HUDEP-2 (cell line): ENCODE data around the gene EHHADH.
"Not testable (repeated sequence)": the region's sequence is repeated elsewhere in the genome, so short reads cannot be mapped to it uniquely, and the experiment has no call there.

ENCODE experiments used
- DNase-seq, 76 experiments: peaks; one replicate each; lab custom pipeline; 2025; ENCODE audit not compliant: unreplicated experiment in 76 of 76; lab: John Stamatoyannopoulos, UW

Gene EHHADH

GRCh38 chr3:185253645-185254410 is at the start of gene EHHADH:
Gene EHHADH (minus strand): TSS chr3:185254049. CDS start chr3:185254022, 27 bp downstream.
- DNase-seq = peak in 72 of 76 experiments; percentile 1 to 71 (median 47)

DNA sequence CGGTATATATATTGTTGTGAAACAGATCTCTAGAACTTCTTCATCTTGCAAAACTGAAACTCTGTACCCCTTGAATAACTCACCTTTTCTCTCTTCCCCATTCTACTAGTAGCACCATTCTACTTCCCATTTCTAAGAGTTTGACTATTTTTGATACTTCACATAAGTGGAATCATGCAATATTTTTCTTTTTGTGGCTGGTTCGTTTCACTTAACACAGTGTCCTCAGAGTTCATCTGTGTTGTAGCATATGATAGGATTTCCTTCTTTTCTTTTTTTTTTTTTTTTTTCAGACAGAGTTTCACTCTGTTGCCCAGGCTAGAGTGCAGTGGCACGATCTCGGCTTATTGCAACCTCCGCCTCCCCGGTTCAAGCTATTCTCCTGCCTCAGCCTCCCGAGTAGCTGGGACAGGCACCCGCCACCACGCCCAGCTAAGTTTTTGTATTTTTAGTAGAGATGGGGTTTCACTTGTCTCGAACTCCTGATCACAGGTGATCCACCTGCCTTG is 46.1 kb upstream of the EHHADH start:
- DNase-seq = not testable (repeated sequence)

DNA sequence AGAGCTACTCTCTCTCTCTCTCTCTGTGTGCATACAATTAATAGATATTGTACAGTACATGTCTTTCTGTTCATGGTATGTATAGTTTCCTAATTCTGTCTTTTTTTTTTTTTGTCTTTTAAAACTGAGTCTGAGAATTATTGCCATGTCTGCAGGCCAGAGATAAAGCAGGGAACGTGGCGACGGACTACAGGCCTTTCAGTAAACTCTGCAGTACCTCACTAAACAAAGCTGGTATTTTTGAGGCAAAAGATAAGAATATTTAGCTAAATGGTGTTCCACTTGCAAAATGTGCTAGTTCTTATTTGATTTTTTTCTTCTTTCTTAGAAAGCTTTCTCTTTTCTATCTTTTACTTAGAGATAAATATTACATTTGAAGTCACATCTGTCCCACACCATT is 44.0 kb upstream of the EHHADH start:
- peak in 53 of 76 experiments; percentile 2 to 73 (median 25) for DNase-seq

- DNase-seq = no peak
Observed at GRCh38 chr3:185292238-185292637, 38.4 kb upstream of the EHHADH start.

GRCh38 chr3:185290266-185290665 is 36.4 kb upstream of the EHHADH start:
- DNase-seq = peak in 6 of 76 experiments; percentile 5 to 27 (median 16)

DNA sequence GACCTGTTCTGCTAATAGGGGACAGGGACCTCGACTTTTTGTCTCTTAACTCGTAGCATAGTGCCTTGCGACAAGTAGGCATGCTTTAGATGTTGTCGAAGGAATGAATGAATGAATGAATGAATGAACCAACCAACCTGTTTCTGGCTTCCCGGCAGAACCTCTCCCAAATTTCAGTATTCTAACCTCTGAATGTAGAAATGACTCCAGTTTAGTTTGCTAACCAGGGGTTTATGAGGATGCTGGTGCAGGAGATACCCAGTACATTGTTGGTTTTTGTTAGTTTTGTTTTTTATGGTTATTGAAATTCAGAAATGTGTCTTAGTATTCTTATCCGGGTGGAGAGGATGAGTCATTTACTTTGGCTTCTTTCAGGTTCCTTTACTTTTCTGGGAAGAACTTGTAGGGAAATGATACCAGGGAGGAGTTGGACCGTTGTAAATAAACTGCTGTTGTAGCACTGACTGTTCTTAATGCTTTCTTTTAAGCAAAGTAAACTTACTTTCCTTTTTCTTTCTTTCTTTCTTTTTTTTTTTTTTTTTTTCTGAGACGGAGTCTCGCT is 29.6 kb upstream of the EHHADH start:
- DNase-seq = no peak

DNA sequence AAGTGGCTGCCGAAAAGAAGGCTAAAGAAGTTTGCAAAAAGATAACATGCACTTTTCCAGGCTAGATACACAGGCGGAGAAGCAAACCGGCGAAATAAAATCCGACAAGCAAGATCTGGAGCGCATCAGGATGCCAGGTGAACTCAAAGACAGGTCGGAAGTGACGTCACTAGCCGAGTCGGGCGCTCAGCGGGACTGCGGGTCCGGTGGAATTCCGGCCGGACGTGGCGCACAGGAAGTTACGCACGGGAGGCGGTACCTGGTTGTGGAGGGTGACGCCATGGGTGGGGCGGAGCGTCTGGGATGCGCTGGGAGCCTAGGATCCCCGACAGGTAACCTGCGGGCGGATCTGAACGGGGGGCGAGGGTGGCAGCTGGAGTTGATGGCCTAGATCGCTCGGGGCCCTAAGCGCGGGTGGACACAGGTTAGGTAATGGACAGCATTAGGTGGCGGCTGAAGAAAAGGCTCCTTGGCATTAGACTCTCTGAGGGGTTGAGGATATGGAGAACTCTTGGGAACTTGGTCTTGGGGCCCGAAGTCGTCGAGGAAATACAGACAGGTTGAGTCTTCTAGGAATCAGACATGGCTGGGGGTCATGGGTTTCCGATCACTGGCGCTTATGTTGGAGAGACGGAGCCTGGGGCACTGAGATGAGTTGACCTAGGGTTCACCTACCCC is 29.0 kb upstream of the EHHADH start:
- DNase-seq = peak in 74 of 76 experiments; percentile 28 to 95 (median 86)

DNA sequence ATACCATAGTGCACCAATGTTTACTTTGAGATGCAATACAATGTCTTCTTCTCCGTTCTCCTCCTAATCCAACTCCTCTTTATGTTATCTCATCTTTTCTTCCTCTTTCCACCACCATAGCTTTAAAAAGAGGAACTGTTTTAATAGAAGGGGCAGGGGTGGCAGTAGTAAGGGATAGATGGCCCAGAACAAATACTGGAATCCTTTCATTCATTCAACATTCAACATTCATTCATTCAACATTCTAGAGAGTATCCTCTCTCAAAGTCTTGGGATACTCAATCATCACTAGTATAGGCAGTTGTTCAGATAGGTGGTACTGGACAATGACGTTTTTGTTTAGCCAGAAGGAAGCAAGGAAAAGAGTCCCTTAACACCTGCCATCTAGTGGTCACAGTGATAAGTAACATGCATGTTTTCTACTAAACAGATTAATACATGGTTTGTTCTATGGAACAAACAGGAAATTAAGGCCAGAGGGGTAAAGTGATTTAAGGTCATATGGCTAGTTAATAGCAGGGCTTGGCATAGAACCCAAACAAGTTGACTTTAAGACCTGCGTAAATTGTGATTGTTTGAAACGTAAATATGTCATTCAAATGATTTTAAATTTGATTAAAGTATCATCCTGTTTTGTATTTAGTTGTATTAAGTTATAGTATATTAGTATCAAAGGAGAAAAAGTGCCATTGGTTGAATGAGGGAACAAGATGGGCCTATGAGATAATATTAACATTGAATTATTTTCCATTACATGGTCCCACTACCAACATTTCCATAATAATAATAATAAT is 26.9 kb upstream of the EHHADH start:
- DNase-seq = peak in 25 of 76 experiments; percentile 2 to 58 (median 31)

GRCh38 chr3:185279587-185280138 is 25.8 kb upstream of the EHHADH start:
- no peak for DNase-seq

DNA sequence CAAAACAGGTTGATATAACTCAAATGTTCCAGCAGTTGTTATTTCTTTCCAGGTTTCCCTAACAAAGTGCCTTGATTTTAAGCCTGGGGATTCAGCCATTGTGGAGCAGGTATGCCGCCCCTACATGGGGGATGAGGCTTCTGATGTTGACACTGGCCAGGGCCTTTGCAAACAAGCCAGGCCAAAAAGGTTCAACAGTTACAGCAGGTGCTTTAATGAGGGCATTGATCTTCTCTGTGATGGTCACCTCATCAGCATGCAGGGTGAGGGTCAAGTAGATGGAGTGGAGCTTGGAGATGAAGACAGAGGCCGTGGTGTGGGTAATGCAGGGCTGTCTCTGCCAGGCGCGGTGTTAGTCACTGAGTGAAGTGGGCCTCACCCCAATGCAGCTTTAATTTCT is 22.6 kb upstream of the EHHADH start:
- no peak for DNase-seq

GRCh38 chr3:185272033-185272432 is 18.2 kb upstream of the EHHADH start:
- DNase-seq = no peak

- DNase-seq = no peak
Observed at GRCh38 chr3:185270956-185271332, 17.1 kb upstream of the EHHADH start.

- peak in 26 of 76 experiments; percentile 1 to 39 (median 12) for DNase-seq
Observed at GRCh38 chr3:185270262-185270955, 16.6 kb upstream of the EHHADH start.

DNA sequence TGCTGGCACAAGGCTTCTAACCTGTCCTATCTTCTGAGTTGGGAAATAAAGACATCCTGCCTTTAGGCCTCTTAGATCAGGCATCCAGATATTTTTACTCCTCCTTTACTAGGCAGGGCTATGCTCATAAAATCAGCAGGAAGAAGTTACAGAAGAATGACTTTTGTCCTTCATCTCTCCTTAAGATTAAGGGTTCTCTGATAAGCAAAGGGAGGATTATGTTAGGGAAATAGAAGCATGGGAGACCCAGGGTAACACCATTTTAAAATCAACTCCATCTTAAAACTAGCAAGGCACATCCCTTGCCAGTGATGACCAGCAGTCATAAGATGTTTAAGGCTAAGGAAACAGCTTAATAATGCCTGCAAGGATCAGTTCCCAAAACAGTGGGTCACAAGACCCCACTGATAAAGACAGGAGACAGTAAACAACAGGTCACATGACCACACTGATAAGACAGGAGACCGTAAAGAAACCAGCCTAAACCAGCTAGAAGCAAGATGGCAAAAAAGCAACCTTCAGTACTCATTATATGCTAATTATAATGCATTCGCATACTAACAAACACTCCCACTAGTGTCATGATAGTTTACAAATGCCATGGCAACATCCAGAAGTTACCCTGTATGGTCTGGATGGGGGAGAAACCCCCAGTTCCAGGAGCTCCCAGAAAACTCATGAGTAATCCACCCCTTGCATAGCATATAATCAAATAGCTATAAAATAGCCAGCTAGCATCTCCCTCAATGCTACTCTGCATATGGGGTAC is 14.5 kb upstream of the EHHADH start:
- DNase-seq = no peak

DNA sequence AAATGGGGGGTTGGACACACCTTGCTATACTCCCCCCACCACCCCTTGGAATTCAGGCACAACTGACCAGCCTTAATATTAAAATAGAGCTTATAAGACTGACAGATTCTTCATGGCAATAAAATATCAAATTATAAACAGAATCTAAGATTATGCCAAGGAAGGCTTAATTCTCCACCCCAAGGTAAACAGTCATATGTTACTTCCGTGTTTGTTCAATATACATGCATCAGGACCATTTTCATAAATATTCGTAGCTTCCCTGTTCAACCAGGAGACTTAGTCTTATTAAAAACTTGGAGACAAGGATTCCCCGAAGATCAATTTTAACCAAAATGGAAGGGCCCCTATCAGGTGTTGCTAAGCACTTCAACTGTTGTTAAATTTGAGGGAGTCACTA is 13.3 kb upstream of the EHHADH start:
- DNase-seq = no peak

DNA sequence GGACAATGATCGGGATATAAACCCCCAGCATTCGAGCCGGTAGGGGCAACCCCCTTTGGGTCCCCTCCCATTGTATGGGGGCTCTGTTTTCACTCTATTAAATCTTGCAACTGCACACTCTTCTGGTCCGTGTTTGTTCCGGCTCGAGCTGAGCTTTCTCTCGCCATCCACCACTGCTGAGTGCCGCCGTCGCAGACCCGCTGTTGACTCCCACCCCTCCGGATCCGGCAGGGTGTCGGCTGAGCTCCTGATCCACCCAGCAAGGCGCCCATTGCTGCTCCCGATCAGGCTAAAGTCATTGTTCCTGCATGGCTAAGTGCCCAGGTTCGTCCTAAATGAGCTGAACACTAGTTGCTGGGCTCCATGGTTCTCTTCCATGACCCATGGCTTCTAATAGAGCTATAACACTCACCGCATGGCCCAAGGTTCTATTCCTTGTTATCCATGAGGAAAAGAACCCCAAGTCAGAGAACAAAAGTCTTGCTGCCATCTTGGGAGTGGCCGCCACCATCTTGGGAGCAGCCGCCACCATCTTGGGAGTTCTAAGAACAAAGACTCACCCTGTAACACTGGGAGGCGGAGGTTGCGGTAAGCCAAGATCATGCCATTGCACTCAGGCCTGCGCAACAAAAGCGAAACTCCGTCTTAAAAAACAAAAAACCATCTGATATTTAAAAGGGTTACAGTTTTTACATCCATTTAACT is 11.2 kb upstream of the EHHADH start:
- DNase-seq = no peak

- no peak for DNase-seq
Observed at GRCh38 chr3:185263423-185263822, 9.6 kb upstream of the EHHADH start.

- DNase-seq = no peak
Observed at GRCh38 chr3:185257334-185257733, 3.5 kb upstream of the EHHADH start.
